IMR-90 (cell line): Measurements from ENCODE around the gene SYMPK. TPM values are rescaled to one million over a fixed set of nuclear protein-coding genes. Genes with fewer than 3 reads are reported as not detected.
A peak's percentile ranks its signal among the peaks of the same experiment; 100 is the strongest.

Source experiments
- ATAC-seq: fragments of 200-7000 bp; cut with Tn5 transposase; 2 replicates; pipeline ENCODE4 v1.9.1; 2020; ENCODE audit warnings: low read depth, mild to moderate bottlenecking, moderate library complexity
- BruUV-seq: library from RNA; stranded (reverse); fragments of 400-500 nt; replicated peaks from 2 replicates; lab custom pipeline; 2021; lab: Mats Ljungman, UMichigan
- CTCF ChIA-PET: fragments of 300-600 bp; formaldehyde crosslinking; extraction: SDS; loops from one replicate; lab custom pipeline; 2021; ENCODE audit warnings: antibody characterized with exemption; lab: Yijun Ruan, JAX
- POLR2A ChIA-PET: fragments of 300-600 bp; sonication (Branson Sonifier 250); formaldehyde crosslinking; loops from one replicate; lab custom pipeline; 2022; ENCODE audit warnings: antibody characterized with exemption; ENCODE audit not compliant: unreplicated experiment; lab: Charles Lee
- DNase-seq: peaks from one replicate; pipeline ENCODE4 v3.0.0; 2013
- H2AFZ ChIP-seq: replicated peaks from 2 replicates; pipeline ENCODE3; 2013; ENCODE audit warnings: low read length, mild to moderate bottlenecking; ENCODE audit not compliant: poor library complexity
- H2AK5ac ChIP-seq: 2 replicates; pipeline ENCODE4 v1.6.1; 2013; ENCODE audit warnings: low read depth, low read length, inconsistent platforms
- H2AK9ac ChIP-seq: replicated peaks from 2 replicates; pipeline ENCODE3; 2013; ENCODE audit warnings: mild to moderate bottlenecking, low read depth, low read length, moderate library complexity; ENCODE audit not compliant: poor library complexity
- H2BK120ac ChIP-seq: 2 replicates; pipeline ENCODE4 v1.6.1; 2013; ENCODE audit warnings: low read depth, low read length, inconsistent platforms
- H2BK15ac ChIP-seq: 3 replicates; pipeline ENCODE4 v1.6.1; 2013; ENCODE audit warnings: low read depth, low read length, inconsistent platforms
- H2BK20ac ChIP-seq: 2 replicates; pipeline ENCODE4 v1.6.1; 2013; ENCODE audit warnings: low read depth, mild to moderate bottlenecking, inconsistent platforms, low read length, moderate library complexity
- H2BK5ac ChIP-seq: 2 replicates; pipeline ENCODE4 v1.6.1; 2013; ENCODE audit warnings: mild to moderate bottlenecking, low read depth, low read length, inconsistent platforms; ENCODE audit not compliant: poor library complexity, severe bottlenecking
- H3K14ac ChIP-seq: replicated peaks from 2 replicates; pipeline ENCODE4 v1.6.1; 2013; ENCODE audit warnings: low read depth, low read length, inconsistent platforms
- H3K18ac ChIP-seq: 2 replicates; pipeline ENCODE4 v1.6.1; 2013; ENCODE audit warnings: low read depth, low read length, control low read depth
- H3K23ac ChIP-seq: 2 replicates; pipeline ENCODE4 v1.6.1; 2013; ENCODE audit warnings: low read depth, low read length, inconsistent platforms
- H3K27ac ChIP-seq: 2 replicates; pipeline ENCODE4 v1.5.1; 2013; ENCODE audit warnings: mild to moderate bottlenecking, control low read depth, low read length; ENCODE audit not compliant: insufficient read depth
- H3K27me3 ChIP-seq: 2 replicates; pipeline ENCODE4 v1.6.1; 2013; ENCODE audit warnings: low read length; ENCODE audit not compliant: control insufficient read depth, insufficient read depth
- H3K36me3 ChIP-seq: 2 replicates; pipeline ENCODE4 v1.6.1; 2013; ENCODE audit warnings: low read length, mixed read lengths; ENCODE audit not compliant: control insufficient read depth, insufficient read depth
- H3K4ac ChIP-seq: 2 replicates; pipeline ENCODE4 v1.6.1; 2013; ENCODE audit warnings: low read depth, low read length, inconsistent platforms
- H3K4me1 ChIP-seq: 2 replicates; pipeline ENCODE4 v1.6.1; 2013; ENCODE audit warnings: low read length, mixed read lengths; ENCODE audit not compliant: control insufficient read depth, insufficient read depth
- H3K4me2 ChIP-seq: 2 replicates; pipeline ENCODE4 v1.6.1; 2013; ENCODE audit warnings: low read depth, mild to moderate bottlenecking, control low read depth, low read length, moderate library complexity
- H3K4me3 ChIP-seq: 2 replicates; pipeline ENCODE4 v1.5.1; 2013; ENCODE audit warnings: low read depth, mild to moderate bottlenecking, control low read depth, low read length, moderate library complexity; ENCODE audit not compliant: insufficient read depth
- H3K56ac ChIP-seq: 2 replicates; pipeline ENCODE4 v1.6.1; 2013; ENCODE audit warnings: low read length, inconsistent platforms; ENCODE audit not compliant: insufficient read depth; ENCODE audit errors: extremely low read depth
- H3K79me1 ChIP-seq, 2 experiments: 2 replicates each; pipeline ENCODE4 v1.6.1; 2013; ENCODE audit warnings: low read length in 2 of 2, inconsistent platforms in 1 of 2, low read depth in 1 of 2
- H3K9ac ChIP-seq: 2 replicates; pipeline ENCODE4 v1.6.1; 2013; ENCODE audit warnings: low read depth, low read length, control low read depth
- H3K9me1 ChIP-seq: 2 replicates; pipeline ENCODE4 v1.6.1; 2013; ENCODE audit warnings: low read length, inconsistent platforms; ENCODE audit not compliant: insufficient read depth
- H3K9me3 ChIP-seq: 2 replicates; pipeline ENCODE4 v1.6.1; 2013; ENCODE audit warnings: low read length; ENCODE audit not compliant: control insufficient read depth, insufficient read depth
- H4K20me1 ChIP-seq: 2 replicates; pipeline ENCODE4 v1.6.1; 2013; ENCODE audit warnings: low read length, inconsistent platforms; ENCODE audit not compliant: insufficient read depth
- H4K5ac ChIP-seq: 2 replicates; pipeline ENCODE4 v1.6.1; 2013; ENCODE audit warnings: mild to moderate bottlenecking, low read depth, low read length, control low read depth
- H4K8ac ChIP-seq, 2 experiments: 2 replicates each; pipeline ENCODE4 v1.6.1; 2013; ENCODE audit warnings: low read depth in 2 of 2, low read length in 2 of 2, control low read depth in 1 of 2, inconsistent platforms in 1 of 2
- H4K91ac ChIP-seq: 2 replicates; pipeline ENCODE4 v1.6.1; 2013; ENCODE audit warnings: low read depth, low read length, inconsistent platforms; ENCODE audit not compliant: insufficient read depth
- BHLHE40 ChIP-seq: fragments of 150-350 bp; IDR thresholded peaks from 2 replicates; pipeline ENCODE4 v1.6.1; 2016; ENCODE audit warnings: mild to moderate bottlenecking, low read depth, low read length
- CEBPB ChIP-seq: IDR thresholded peaks from 2 replicates; pipeline ENCODE4 v1.6.1; 2012; ENCODE audit warnings: low read depth, low read length, improper control_type of control experiment
- CHD1 ChIP-seq: IDR thresholded peaks from 2 replicates; pipeline ENCODE4 v1.6.1; 2012; ENCODE audit warnings: low read depth, low read length, improper control_type of control experiment
- FOS ChIP-seq: fragments of 150-350 bp; IDR thresholded peaks from 2 replicates; pipeline ENCODE4 v1.6.1; 2016; ENCODE audit warnings: low read depth, low read length
- MAFK ChIP-seq: IDR thresholded peaks from 2 replicates; pipeline ENCODE4 v1.6.1; 2012; ENCODE audit warnings: low read depth, low read length, improper control_type of control experiment
- MAZ ChIP-seq: IDR thresholded peaks from 2 replicates; pipeline ENCODE4 v1.6.1; 2012; ENCODE audit warnings: low read depth, mild to moderate bottlenecking, low read length, improper control_type of control experiment, moderate library complexity, borderline replicate concordance
- NFE2L2 ChIP-seq: fragments of 150-350 bp; IDR thresholded peaks from 2 replicates; pipeline ENCODE4 v1.6.1; 2016; ENCODE audit warnings: low read depth, mild to moderate bottlenecking, low read length
- RAD21 ChIP-seq: IDR thresholded peaks from 2 replicates; pipeline ENCODE4 v1.6.1; 2012; ENCODE audit warnings: low read length, improper control_type of control experiment
- RCOR1 ChIP-seq: IDR thresholded peaks from 2 replicates; pipeline ENCODE4 v1.6.1; 2012; ENCODE audit warnings: mild to moderate bottlenecking, low read length, improper control_type of control experiment; ENCODE audit not compliant: insufficient replicate concordance
- RFX5 ChIP-seq: IDR thresholded peaks from 2 replicates; pipeline ENCODE4 v1.8.0; 2012; ENCODE audit warnings: low read depth, mild to moderate bottlenecking, low read length, moderate library complexity
- SMC3 ChIP-seq: fragments of 150-350 bp; IDR thresholded peaks from 2 replicates; pipeline ENCODE4 v1.6.1; 2016; ENCODE audit warnings: low read depth, mild to moderate bottlenecking, antibody characterized with exemption, low read length, moderate library complexity
- WGBS, 2 experiments: methylation state at CpG; one replicate each; pipeline versions ENCODE4 v1.1.5 to v1.1.7; 2013; ENCODE audit warnings: missing lambda C conversion rate in 2 of 2; ENCODE audit not compliant: insufficient read length in 1 of 2; ENCODE audit errors: extremely low coverage in 2 of 2; 5-methylcytosine and 5-hydroxymethylcytosine counted together
- dilution Hi-C: fragments of 300-500 bp; cut with HindIII; formaldehyde crosslinking; loops from one replicate; pipeline ENCODE4 v1.14.3; 2018; ENCODE audit warnings: low sequenced_read_pairs; ENCODE audit not compliant: unreplicated experiment
- in situ Hi-C: fragments of 300-500 bp; cut with MboI; formaldehyde crosslinking; loops from 3 replicates; pipeline ENCODE4 v1.14.3; 2019; ENCODE audit warnings: low sequenced_read_pairs, inconsistent platforms, mixed read lengths
- intact Hi-C: fragments of 100-400 bp; cut with micrococcal nuclease; formaldehyde crosslinking; loops from 2 replicates; pipeline ENCODE4 v1.10.0; 2022
- polyA plus RNA-seq, 3 experiments: library from polyadenylated mRNA; depleted of rRNA; stranded (reverse); fragments of >200 nt; gene quantifications; 2 replicates each; pipeline ENCODE4 v1.2.3, GENCODE V29; 2012; ENCODE audit warnings: low replicate concordance in 1 of 3
- total RNA-seq: library from RNA; depleted of rRNA; stranded (reverse); fragments of >200 nt; gene quantifications from 2 replicates; pipeline ENCODE4 v1.2.3, GENCODE V29; 2012
- TF ChIP-seq, protein P1 (sequence below): fragments of 150-350 bp; IDR thresholded peaks from 2 replicates; pipeline ENCODE4 v1.6.1; 2017; ENCODE audit warnings: mild to moderate bottlenecking, antibody characterized with exemption, low read length, low read depth
- TF ChIP-seq, protein P2 (sequence below): conservative IDR thresholded peaks from 2 replicates; pipeline ENCODE4 v1.5.1; 2012; ENCODE audit warnings: mild to moderate bottlenecking, low read depth, low read length, improper control_type of control experiment
- TF ChIP-seq, protein P3 (sequence below): fragments of 150-350 bp; IDR thresholded peaks from 2 replicates; pipeline ENCODE4 v1.6.1; 2016; ENCODE audit warnings: low read depth, mild to moderate bottlenecking, low read length, moderate library complexity, borderline replicate concordance

SYMPK gene
- total and polyA plus RNA-seq, 2 of the 4 experiments (the other 2 are of a cell fraction), result 35.3 to 71.5 TPM

DNA sequence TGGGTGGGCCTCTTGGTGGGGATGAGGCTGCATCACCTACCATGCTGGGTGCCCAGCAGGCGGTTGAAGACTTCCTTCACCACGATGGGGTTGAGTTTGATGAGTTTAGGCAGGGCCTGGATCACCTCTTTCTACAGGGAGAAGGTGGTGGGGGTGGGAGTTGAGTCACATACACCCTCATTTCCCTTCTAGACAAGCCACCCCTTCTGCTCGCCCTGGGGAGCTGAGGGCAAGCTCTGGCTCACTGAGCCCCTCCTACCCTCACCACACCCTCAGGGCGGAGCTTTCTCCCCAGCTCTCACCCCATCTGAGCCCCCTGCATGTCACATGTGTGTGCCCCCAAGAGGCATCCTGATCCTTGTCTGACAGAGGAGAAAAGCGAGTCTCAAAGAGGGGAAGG is 40.2 kb downstream of the SYMPK start:
- Histone ChIP-seq H3K4ac (no peak overlapping the region), H3K9me1 (no peaks in the 10 kb centered on the region), H2BK120ac (no peak overlapping the region), H2BK15ac (no peak overlapping the region), H2AFZ (peak overlapping the region; percentile 32), H3K4me2 (no peak overlapping the region), H3K27ac (no peak overlapping the region), H3K79me1 (no peaks in the 10 kb centered on the region; a peak in 1 of 4 replicates), H4K5ac (no peak overlapping the region), H2AK9ac (no peak overlapping the region), H2BK5ac (no peak overlapping the region), H3K4me3 (no peak overlapping the region), H2BK20ac (no peak overlapping the region), H2AK5ac (no peak overlapping the region), H4K20me1 (peaks cover 7% of the 10 kb centered on the region; the same call in 1 of the 2 replicates), H3K27me3 (no peaks in the 10 kb centered on the region), H3K14ac (no peak overlapping the region), H3K36me3 (peaks cover 77% of the 10 kb centered on the region), H3K56ac (no peak overlapping the region), H3K4me1 (no peaks in the 10 kb centered on the region), H3K23ac (no peak overlapping the region), H3K18ac (no peak overlapping the region), H4K91ac (no peak overlapping the region), H4K8ac (no peak overlapping the region), H3K9me3 (no peaks in the 10 kb centered on the region), H3K9ac (no peak overlapping the region)
- dilution Hi-C loops (no loop called here), in situ Hi-C loops (no loop called here), intact Hi-C loops (no loop called here)
- BruUV-seq, result no TSS peak
- no CpG with 5 or more reads among the region's 5 CpGs for WGBS, 2 experiments
- ChIA-PET CTCF (no interaction called here), POLR2A (no interaction called here)
- no peak for ATAC-seq
- no peak for DNase-seq
- no peak for TF ChIP-seq RFX5
- no peak for TF ChIP-seq RCOR1
- no peak for TF ChIP-seq MAZ
- TF ChIP-seq, protein P1, sequence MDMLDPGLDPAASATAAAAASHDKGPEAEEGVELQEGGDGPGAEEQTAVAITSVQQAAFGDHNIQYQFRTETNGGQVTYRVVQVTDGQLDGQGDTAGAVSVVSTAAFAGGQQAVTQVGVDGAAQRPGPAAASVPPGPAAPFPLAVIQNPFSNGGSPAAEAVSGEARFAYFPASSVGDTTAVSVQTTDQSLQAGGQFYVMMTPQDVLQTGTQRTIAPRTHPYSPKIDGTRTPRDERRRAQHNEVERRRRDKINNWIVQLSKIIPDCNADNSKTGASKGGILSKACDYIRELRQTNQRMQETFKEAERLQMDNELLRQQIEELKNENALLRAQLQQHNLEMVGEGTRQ, result no peak
- TF ChIP-seq, protein P2, sequence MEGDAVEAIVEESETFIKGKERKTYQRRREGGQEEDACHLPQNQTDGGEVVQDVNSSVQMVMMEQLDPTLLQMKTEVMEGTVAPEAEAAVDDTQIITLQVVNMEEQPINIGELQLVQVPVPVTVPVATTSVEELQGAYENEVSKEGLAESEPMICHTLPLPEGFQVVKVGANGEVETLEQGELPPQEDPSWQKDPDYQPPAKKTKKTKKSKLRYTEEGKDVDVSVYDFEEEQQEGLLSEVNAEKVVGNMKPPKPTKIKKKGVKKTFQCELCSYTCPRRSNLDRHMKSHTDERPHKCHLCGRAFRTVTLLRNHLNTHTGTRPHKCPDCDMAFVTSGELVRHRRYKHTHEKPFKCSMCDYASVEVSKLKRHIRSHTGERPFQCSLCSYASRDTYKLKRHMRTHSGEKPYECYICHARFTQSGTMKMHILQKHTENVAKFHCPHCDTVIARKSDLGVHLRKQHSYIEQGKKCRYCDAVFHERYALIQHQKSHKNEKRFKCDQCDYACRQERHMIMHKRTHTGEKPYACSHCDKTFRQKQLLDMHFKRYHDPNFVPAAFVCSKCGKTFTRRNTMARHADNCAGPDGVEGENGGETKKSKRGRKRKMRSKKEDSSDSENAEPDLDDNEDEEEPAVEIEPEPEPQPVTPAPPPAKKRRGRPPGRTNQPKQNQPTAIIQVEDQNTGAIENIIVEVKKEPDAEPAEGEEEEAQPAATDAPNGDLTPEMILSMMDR, result no peak
- no peak for TF ChIP-seq BHLHE40
- TF ChIP-seq NFE2L2, result no peak
- no peak for TF ChIP-seq FOS
- no peak for TF ChIP-seq SMC3
- TF ChIP-seq CEBPB, result no peak
- TF ChIP-seq MAFK, result no peak
- TF ChIP-seq, protein P3, sequence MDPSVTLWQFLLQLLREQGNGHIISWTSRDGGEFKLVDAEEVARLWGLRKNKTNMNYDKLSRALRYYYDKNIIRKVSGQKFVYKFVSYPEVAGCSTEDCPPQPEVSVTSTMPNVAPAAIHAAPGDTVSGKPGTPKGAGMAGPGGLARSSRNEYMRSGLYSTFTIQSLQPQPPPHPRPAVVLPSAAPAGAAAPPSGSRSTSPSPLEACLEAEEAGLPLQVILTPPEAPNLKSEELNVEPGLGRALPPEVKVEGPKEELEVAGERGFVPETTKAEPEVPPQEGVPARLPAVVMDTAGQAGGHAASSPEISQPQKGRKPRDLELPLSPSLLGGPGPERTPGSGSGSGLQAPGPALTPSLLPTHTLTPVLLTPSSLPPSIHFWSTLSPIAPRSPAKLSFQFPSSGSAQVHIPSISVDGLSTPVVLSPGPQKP, result no peak
- no peak for TF ChIP-seq RAD21
- TF ChIP-seq CHD1, result no peak
